B cell (primary cell): ENCODE measurements around the gene MTG2.

ENCODE experiments used
- CTCF ChIP-seq: fragments of 200-600 bp; IDR thresholded peaks from one replicate; pipeline ENCODE4 v1.8.0; 2022; ENCODE audit warnings: antibody characterized with exemption, mild to moderate bottlenecking
- EZH2 ChIP-seq: IDR thresholded peaks from 2 replicates; pipeline ENCODE4 v1.6.1; 2012; ENCODE audit warnings: borderline replicate concordance, low read depth, mild to moderate bottlenecking, moderate library complexity, low read length; ENCODE audit not compliant: insufficient read depth, poor library complexity, severe bottlenecking

- TF ChIP-seq CTCF = no peak
- TF ChIP-seq EZH2 = no peak
Observed at GRCh38 chr20:62238569-62239277, 55.9 kb downstream of the MTG2 start.
